CD4-positive, alpha-beta T cell treated with Interferon gamma for 1 hour (primary cell): ENCODE data around the gene CARD10.

Source experiments
- DNase-seq: peaks from one replicate; pipeline ENCODE4 v3.0.0-alpha.2; 2020

Gene CARD10

DNA sequence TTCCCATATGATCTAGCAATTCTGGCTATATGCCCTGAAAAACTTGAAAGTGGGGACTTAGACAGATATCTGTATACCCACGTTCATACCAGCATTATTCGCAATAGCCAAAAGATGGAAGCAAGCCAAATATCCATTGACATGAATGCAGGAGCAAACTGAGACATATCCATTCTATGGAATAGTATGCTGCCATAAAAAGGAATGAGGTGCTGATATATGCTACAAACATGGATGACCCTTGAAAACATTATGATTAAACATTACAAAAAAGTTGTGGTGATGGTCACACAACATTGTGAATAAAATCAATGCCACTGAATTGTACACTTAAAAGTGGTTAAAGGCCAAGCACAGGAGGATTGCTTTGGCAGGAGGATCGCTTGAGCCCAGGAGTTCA is 58.5 kb downstream of the CARD10 start:
- no peak for DNase-seq

DNA sequence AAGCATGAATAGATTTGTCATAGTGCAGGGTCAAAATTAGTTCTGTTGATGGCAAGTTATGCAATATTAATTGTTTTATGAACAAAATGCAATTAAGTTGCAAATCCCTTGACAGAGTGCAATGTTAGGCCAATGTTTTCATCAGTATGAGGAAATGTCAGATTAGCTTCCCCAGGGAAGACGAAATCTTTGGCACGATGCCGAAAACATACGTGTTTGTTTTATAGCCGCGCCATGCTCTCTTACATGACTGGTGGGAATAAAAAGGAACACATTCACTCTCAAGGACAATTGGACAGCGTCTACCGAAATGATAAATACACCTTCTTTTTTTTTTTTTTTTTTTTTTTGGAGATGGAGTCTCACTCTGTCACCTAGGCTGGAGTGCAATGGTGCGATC is 60.0 kb downstream of the CARD10 start:
- no peak for DNase-seq

DNA sequence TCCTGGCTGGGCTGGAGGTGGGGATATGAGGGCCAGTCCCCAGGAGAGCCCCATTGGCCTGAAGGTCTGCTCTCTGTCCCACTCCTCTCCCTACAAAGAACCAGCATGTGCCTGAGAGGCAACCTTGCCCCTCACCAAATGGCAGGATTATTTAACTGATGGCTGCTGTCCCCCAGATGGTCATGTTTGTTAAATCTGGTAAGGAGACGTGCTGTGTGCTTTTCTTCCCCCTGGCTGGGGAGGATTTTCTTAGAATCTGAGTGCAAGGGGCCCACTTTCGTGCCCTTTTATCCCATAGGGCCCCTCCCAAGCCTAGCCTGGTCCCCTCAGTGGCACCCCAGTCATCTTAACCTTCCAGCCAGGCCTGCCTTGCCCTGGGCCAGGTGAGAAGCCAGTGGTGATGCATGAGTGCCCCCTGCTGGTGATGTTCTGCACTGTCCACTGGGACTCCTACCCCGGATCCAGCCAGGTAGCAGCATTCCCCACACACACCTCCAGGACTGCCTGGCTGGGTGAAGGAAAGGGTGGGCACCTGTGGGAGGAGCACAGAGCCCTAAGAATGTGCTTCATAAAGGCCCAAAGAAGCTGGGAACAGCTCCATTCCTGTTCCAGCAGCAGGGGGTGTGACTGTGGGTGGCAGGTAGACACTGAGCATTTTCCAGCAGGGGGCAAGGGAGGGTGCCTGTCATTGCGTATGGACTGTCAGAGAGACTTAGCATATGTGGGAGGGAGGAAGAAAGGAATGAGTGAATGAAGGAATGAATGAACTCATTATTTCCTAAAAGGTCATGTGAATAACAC is 61.9 kb downstream of the CARD10 start:
- peak; percentile 74 for DNase-seq

DNA sequence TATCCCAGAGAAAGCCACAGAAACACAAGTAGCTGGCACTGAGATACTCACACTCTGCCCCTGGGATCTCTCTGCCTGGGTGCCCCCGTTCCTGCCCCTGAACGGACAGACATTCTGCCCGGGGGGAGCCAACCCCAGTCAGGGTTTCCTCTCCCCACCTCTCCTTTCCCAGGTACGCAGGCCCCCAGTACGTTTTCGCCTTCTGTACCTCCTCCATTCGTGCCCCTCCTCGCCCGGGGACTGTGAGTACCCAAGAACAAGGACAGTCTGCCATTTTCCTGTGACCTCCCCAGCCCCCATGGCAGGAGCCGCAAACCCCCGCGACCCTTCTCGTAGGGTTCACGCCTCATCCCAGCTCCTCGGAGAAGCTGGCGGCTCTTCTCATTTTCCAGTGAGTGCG is 62.9 kb downstream of the CARD10 start:
- DNase-seq, result no peak

DNA sequence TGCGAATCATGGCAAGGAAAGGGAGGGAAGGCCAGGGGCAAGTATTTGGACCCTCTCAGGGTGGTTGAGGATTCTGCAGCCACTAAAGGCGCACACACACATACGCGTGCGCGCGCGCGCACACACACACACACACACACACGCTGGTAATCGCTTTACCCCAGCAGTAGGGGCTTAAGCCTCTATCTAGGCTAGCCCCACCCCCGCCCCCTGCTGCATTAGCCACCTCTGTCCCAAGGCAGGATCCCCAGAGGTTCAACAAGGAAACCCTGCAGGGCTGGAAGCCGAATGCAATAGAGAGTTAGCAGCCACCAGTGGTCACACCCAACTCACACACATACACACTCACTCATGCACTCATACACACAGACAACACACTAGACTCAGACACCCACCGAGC is 63.3 kb downstream of the CARD10 start:
- DNase-seq, result no peak

DNA sequence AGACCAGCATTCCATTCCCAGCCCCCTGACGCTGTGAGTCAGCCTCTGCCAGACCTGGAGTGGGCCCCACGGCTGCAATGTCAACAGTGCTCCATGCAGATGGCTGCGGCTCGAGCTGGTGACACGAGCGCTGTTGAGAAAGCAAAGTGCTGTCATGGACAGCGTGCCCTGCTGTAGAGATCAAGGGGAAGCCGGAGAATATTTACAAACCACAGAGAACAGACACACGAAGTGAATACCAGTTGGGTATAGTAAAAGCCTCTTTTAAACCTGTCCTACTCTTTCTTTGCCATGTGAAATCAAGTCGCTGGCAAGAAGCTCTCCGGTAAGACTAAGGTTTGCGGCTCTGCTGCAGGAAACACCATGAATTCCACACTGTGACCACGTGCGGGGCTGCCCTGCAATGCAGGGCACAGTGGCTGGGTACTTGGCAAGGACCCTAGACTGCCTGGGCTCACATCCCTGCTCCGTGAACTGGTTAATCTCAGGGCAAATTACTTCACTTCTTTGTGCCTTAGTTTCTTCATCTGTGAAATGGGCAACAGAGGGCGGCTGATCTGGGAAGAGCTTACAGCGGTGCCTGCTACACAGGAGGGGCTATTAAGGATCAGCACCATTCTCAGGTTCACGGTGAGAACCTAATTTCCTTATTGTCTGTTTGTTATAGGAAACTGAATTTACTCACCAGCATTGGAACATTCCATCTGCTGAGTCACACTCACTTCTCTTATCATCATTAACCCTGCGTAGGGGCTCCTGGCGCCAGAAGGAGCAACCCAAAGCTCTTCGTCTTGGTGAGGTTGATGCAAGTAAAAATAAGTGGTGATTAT is 64.1 kb downstream of the CARD10 start:
- no peak for DNase-seq

DNA sequence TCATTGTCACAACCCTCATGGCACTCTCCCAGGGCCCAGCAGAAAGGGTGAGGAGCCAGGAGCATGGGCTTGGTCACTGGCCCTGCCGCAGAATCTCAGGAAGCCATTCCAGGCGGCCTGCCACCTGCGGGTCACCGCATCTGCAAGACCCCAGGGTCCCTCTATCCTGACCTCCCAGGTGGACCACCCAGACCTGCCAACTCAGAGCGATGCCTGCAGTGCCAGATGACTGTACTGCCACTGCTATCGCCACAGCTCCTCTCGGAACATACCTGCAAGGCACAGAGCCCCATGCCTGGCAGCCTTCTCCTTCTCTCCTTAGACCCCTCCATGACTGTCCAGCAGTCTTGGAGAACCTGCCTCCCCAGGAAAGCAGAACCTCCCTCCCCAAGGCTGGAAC is 65.5 kb downstream of the CARD10 start:
- no peak for DNase-seq

DNA sequence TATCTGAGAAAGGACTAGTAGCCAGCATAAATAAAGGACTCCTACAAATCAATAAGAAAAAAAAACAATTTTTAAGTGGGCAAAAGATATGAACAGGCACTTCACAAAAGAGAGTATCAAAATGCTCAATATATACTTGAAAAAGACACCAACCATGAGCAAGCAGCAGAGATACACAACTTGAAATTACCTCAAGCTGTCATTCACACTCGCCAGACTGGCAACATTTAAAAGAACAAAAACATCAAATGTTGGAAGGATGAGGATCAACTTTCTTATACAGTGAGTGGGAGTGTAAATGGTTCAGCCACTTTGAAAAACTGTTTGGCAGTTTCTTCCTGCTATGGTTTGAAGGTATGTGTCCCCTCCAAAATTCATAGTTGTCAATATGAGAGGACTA is 68.0 kb downstream of the CARD10 start:
- no peak for DNase-seq

DNA sequence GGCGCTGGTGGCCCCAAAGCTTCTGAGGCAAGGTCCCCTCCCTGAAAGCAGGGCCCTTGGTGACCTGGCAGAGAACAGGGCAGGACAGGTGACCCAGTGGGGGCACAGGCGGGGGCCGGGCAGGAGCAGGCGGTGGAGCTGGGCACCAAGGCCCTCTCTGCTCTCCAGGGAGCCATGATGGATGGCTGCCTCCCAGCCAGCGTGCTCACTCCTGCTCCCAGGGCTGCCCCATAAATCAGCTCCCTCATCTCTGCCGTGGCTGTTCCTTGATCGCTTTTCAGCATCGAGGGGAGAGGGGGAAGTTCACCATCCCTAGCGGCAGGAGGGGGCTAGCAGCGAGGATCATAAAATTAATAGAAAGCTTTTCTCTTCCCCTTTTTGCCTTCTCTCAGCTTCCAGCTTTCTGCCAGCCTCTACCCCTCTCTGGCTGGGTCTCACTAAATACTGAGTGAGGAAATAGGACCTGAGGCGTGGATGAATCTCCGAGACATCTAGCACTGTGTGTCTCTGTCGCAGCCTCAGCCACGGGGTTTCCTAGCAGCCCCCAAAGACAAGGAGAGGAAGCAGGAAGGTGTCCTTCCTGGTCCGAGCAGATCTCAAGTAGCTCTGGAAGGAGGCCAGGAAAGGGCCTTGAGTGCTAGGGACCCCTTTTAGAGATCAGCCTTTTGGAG is 69.7 kb downstream of the CARD10 start:
- no peak for DNase-seq

DNA sequence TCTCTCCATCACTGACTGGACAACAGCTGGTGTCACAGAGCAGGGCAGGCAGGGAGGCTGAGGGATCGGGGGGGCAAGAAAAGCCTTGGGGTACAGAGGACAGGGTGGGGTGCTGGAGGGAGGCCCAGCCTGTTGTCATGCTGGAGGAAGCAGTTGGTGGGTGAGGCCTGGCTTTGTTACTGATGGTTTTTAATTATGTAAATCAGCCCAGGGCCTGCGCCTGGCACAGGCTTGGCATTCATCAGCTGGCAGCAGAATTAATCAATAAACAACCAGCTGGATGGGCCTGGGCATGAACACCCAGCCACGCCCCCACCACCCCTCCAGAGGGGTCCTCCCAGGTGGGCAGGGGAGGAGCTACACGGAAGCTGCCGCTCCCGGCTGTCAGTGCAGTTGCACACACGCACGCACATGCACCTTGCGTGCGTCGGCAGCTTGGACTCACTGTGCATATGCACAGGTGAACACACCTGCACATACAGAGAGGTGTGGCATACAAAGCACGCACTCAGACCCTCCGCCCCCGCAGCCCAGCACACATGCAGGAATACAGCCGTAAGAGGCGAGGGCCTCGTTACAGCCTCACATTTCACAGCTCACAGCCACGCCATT is 70.6 kb downstream of the CARD10 start:
- DNase-seq, result no peak

DNA sequence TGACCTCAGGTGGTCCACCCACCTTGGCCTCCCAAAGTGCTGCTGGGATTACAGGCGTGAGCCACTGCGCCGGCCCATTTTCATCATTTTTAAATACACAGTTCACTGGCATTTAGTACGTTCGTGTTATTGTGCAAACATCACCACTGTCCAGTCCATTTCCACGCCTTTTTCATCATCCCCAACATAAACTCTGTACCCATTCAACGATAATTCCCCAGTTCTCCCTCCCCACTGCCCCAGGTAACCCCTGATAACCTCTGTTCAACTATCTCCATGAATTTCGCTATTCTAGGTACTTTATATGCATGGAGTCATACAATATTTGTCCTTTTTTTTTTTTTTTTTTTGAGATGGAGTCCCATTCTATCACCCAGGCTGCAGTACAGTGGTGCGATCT is 73.7 kb downstream of the CARD10 start:
- DNase-seq, result no peak

DNA sequence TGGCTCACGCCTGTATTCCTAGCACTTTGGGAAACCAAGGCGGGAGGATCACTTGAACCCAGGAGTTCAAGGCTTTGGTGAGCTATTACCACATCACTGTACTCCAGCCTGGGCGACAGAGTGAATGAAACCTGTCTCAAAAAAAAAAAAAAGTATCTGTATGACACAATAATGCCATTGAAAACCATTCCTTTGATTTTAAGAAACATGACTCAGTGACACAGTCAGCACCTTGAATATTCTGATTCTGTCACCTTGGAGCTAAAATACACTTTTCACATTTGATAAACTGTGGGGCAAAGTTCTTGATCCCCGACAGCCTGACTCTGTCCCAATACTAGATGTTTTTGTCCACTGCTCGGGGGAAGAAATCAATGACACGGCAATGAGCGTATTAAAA is 75.2 kb downstream of the CARD10 start:
- DNase-seq, result no peak

DNA sequence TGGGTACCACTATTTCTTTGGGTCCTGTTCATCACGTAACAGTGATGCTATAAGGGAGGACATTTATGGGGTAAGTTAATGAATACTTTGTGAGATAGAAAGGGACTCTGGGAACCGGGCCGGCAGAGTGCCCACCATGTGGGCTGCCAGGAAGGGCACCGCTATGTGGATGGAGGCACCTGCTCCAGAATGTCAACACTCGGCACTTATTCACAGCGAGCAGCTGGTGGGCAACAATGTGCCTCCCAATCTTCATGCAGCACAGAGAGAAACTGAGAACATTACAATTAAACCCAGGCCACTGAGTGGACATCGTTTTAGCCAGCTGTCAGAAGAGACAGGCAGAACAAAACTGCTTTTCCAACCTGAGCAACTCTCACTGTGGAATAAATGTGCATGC is 76.1 kb downstream of the CARD10 start:
- no peak for DNase-seq

DNA sequence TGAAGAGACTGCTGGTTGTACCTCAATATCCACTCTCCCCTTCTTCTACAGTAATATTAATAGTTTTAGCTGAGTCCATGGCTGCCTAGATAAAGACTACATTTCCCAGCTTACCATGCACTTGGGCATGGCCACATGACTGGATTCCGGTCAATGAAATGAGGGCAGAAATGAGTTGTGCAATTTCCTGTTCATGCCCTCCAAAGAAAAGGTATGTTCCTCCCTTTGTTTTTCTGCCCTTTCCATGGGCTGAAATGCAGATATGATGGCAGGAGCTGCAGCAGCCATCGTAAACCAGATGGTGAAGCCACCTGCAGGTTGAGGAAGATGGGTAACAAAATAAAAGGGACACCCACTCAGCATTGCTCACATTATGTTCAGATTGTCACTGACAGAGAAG is 76.7 kb downstream of the CARD10 start:
- DNase-seq, result no peak

DNA sequence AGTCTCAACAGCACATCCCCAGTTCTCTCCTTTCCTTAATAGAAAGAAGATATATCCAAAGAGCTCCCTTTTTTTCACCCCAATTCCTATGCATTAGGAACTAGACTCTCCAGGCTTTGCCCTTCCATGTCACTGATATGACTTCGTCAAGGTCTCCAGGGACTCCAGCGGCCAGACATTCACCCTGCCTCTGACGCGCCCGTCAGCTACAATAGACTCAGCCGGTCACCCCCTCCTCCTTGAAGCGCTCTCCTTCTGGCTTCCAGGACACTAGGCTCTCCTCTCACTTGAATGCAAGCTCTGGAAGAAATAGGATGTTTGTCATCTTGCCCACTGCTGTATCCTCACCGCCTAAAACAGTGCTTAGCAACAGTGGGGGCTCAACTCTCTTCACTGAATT is 77.1 kb downstream of the CARD10 start:
- DNase-seq, result no peak

DNA sequence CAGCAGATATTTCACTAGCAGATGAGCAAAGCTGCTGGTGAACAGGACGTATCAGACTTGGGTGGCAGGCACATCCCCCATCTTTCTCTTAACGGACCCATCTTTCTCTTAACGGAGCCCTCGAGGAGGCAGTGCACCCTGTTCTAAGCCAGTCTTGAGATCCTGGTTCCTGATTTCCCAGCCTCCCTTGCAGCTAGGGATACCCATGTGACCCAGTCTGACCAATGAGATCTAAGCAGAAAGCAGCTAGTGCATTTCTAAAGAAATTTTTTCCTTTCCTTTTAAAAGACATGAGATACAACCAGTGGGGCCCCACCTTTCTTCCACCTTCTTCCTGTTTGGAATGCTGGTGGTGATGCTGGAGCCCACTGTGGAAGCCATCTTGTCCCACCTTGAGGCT is 78.3 kb downstream of the CARD10 start:
- DNase-seq, result no peak
